Measurements from ENCODE around the gene ELF3.

GRCh38 chr1:201985355-201985754 lies 25.0 kb upstream of the ELF3 start:
- TF ChIP-seq, protein P1, sequence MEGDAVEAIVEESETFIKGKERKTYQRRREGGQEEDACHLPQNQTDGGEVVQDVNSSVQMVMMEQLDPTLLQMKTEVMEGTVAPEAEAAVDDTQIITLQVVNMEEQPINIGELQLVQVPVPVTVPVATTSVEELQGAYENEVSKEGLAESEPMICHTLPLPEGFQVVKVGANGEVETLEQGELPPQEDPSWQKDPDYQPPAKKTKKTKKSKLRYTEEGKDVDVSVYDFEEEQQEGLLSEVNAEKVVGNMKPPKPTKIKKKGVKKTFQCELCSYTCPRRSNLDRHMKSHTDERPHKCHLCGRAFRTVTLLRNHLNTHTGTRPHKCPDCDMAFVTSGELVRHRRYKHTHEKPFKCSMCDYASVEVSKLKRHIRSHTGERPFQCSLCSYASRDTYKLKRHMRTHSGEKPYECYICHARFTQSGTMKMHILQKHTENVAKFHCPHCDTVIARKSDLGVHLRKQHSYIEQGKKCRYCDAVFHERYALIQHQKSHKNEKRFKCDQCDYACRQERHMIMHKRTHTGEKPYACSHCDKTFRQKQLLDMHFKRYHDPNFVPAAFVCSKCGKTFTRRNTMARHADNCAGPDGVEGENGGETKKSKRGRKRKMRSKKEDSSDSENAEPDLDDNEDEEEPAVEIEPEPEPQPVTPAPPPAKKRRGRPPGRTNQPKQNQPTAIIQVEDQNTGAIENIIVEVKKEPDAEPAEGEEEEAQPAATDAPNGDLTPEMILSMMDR (IDR thresholded peaks at IDR 0.05; ENCODE audit: low read depth, low read length, poor library complexity, severe bottlenecking), result no peak
- TF ChIP-seq EZH2phosphoT487 (IDR thresholded peaks at IDR 0.05; ENCODE audit: borderline replicate concordance, low read length), result no peak
